T47D (cell line): ENCODE results near the gene CD72.
"Not testable (repeated sequence)": the region's sequence is repeated elsewhere in the genome, so short reads cannot be mapped to it uniquely, and the experiment has no call there.

ENCODE experiments used
- DNase-seq, 2 experiments: peaks; one replicate each; pipeline versions ENCODE4 v3.0.0 to v3.0.0-alpha.2; 2011 to 2012; ENCODE audit warnings: low read depth in 1 of 2, low spot score in 1 of 2
- JUND ChIP-seq: IDR thresholded peaks from 2 replicates; pipeline ENCODE4 v1.6.1; 2012; ENCODE audit warnings: low read depth
- in situ Hi-C: cut with HindIII; loops from 2 replicates; pipeline ENCODE4 v1.10.0; 2016; ENCODE audit warnings: low sequenced_read_pairs, low pct_unique_long_range_greater_than_20kb

Gene CD72

GRCh38 chr9:35603986-35604577, 14.1 kb downstream of the CD72 start:
- DNase-seq, result peak; percentile 91 to 99
- in situ Hi-C loops, result no loop called here
- no peak for TF ChIP-seq JUND

- TF ChIP-seq JUND, result no peak
- DNase-seq, result peak in 1 of 2 experiments; percentile 48
- in situ Hi-C loops, result no loop called here
These were observed 14.7 kb downstream of the CD72 start for GRCh38 chr9:35603506-35603985.

- no peak for TF ChIP-seq JUND
- DNase-seq, result peak in 1 of 2 experiments; percentile 24
- in situ Hi-C loops, result no loop called here
These were observed 18.2 kb downstream of the CD72 start for GRCh38 chr9:35599763-35600604.

- TF ChIP-seq JUND, result no peak
- DNase-seq, result peak in 1 of 2 experiments; percentile 3
- in situ Hi-C loops, result no loop called here
These were observed 19.2 kb downstream of the CD72 start for GRCh38 chr9:35598866-35599590.

- DNase-seq, in situ Hi-C loops: not testable (repeated sequence)
These were observed 21.3 kb downstream of the CD72 start for GRCh38 chr9:35596907-35597306.

GRCh38 chr9:35594471-35594870, 23.7 kb downstream of the CD72 start:
- no peak for TF ChIP-seq JUND
- in situ Hi-C loops, result no loop called here
- DNase-seq, result no peak

- DNase-seq, result no peak
- in situ Hi-C loops, result no loop called here
These were observed 24.6 kb downstream of the CD72 start for GRCh38 chr9:35593581-35593980.

GRCh38 chr9:35588506-35588905, 29.7 kb downstream of the CD72 start:
- in situ Hi-C loops, DNase-seq: not testable (repeated sequence)

More at GRCh38 chr9:35593581-35593980, 24.6 kb downstream of the CD72 start:
- TF ChIP-seq JUND, result no peak

- peak in 1 of 2 experiments; percentile 21 for DNase-seq
- in situ Hi-C loops, result not testable (repeated sequence)
These were observed 33.5 kb downstream of the CD72 start for GRCh38 chr9:35584681-35585080.

- in situ Hi-C loops, result not testable (repeated sequence)
These were observed 34.7 kb downstream of the CD72 start for GRCh38 chr9:35583521-35583920.

GRCh38 chr9:35579659-35580227, 38.5 kb downstream of the CD72 start:
- DNase-seq, in situ Hi-C loops: not testable (repeated sequence)

More at GRCh38 chr9:35583521-35583920, 34.7 kb downstream of the CD72 start:
- not testable (repeated sequence) for DNase-seq

- DNase-seq, result no peak
- in situ Hi-C loops, result no loop called here
- TF ChIP-seq JUND, result no peak
These were observed 39.1 kb downstream of the CD72 start for GRCh38 chr9:35579130-35579529.
